Prostate gland (tissue), 2 donors: Measurements from ENCODE around the gene BICD1.

Source experiments
- POLR2A ChIP-seq: fragments of 450-650 bp; IDR thresholded peaks from one replicate; pipeline ENCODE4 v1.6.1; 2016; ENCODE audit warnings: antibody characterized with exemption, mild to moderate bottlenecking
- POLR2AphosphoS5 ChIP-seq: sonication (generic); formaldehyde crosslinking; IDR thresholded peaks from one replicate; pipeline ENCODE4 v1.6.1; 2017; ENCODE audit warnings: antibody characterized with exemption
- TF ChIP-seq, protein P1 (sequence below), 4 experiments: fragments of 200-600 bp in 2 of 4; fragments of 450-650 bp in 2 of 4; sonication (generic) in 2 of 4; IDR thresholded peaks; 1 replicate in 3 of 4; 2 replicates in 1 of 4; pipeline ENCODE4 v1.5.1; 2016 to 2019; ENCODE audit warnings: antibody characterized with exemption in 4 of 4, mild to moderate bottlenecking in 2 of 4, moderate library complexity in 2 of 4

DNA sequence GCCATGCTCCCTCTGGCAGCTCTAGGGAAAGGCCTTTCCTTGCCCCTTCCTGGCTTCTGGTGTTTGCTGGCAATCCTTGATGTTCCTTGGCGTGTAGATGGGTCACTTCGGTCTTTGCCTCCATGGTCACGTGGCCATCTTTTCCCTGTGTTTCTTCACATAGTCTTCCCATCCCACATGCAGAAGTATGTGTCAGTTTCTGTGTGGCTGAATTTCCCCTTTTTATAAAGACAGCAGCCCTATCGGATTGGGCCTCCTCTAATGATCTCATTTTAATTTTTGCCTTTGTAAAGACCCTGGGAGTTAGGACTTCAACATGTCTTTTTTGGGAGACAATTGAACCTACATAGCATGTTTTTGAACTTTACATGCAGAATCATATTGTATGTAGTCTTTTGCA lies 185.5 kb downstream of the BICD1 start:
- TF ChIP-seq, protein P1, sequence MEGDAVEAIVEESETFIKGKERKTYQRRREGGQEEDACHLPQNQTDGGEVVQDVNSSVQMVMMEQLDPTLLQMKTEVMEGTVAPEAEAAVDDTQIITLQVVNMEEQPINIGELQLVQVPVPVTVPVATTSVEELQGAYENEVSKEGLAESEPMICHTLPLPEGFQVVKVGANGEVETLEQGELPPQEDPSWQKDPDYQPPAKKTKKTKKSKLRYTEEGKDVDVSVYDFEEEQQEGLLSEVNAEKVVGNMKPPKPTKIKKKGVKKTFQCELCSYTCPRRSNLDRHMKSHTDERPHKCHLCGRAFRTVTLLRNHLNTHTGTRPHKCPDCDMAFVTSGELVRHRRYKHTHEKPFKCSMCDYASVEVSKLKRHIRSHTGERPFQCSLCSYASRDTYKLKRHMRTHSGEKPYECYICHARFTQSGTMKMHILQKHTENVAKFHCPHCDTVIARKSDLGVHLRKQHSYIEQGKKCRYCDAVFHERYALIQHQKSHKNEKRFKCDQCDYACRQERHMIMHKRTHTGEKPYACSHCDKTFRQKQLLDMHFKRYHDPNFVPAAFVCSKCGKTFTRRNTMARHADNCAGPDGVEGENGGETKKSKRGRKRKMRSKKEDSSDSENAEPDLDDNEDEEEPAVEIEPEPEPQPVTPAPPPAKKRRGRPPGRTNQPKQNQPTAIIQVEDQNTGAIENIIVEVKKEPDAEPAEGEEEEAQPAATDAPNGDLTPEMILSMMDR (IDR thresholded peaks at IDR 0.05), result no peak
- no peak for TF ChIP-seq POLR2A
- no peak for TF ChIP-seq POLR2AphosphoS5
